GM11168 (cell line): ENCODE results near the gene XPNPEP2.

Experiments
- in situ Hi-C: fragments of 300-500 bp; cut with MboI; formaldehyde crosslinking; loops from one replicate; pipeline ENCODE4 v1.12.0; 2022; ENCODE audit warnings: low sequenced_read_pairs; ENCODE audit not compliant: unreplicated experiment

Gene XPNPEP2

GRCh38 chrX:129746557-129747470, 8.0 kb downstream of the XPNPEP2 start:
- in situ Hi-C loops, result loop anchor here (25.0 kb wide), 1 partner anchor 135 kb away; no protein-coding TSS in a partner anchor

GRCh38 chrX:129747533-129747932, 8.8 kb downstream of the XPNPEP2 start:
- in situ Hi-C loops, result loop anchor here (25.0 kb wide), 1 partner anchor 135 kb away; no protein-coding TSS in a partner anchor

- in situ Hi-C loops, result loop anchor here (25.0 kb wide), 1 partner anchor 136 kb away; no protein-coding TSS in a partner anchor
These were observed 9.5 kb downstream of the XPNPEP2 start for GRCh38 chrX:129748305-129748704.

GRCh38 chrX:129749069-129749468, 10.3 kb downstream of the XPNPEP2 start:
- in situ Hi-C loops, result loop anchor here (25.0 kb wide), 1 partner anchor 137 kb away; no protein-coding TSS in a partner anchor

- in situ Hi-C loops, result no loop called here
These were observed 12.2 kb downstream of the XPNPEP2 start for GRCh38 chrX:129750971-129751370.

- in situ Hi-C loops, result no loop called here
These were observed 15.6 kb downstream of the XPNPEP2 start for GRCh38 chrX:129754056-129755024.

GRCh38 chrX:129755779-129756650, 17.2 kb downstream of the XPNPEP2 start:
- in situ Hi-C loops, result no loop called here

- in situ Hi-C loops, result no loop called here
These were observed 20.8 kb downstream of the XPNPEP2 start for GRCh38 chrX:129759576-129760061.

GRCh38 chrX:129760155-129760554, 21.4 kb downstream of the XPNPEP2 start:
- in situ Hi-C loops, result no loop called here

GRCh38 chrX:129760981-129761380, 22.2 kb downstream of the XPNPEP2 start:
- in situ Hi-C loops, result no loop called here

GRCh38 chrX:129761596-129761995, 22.8 kb downstream of the XPNPEP2 start:
- in situ Hi-C loops, result no loop called here

GRCh38 chrX:129762448-129762847, 23.7 kb downstream of the XPNPEP2 start:
- in situ Hi-C loops, result no loop called here

- in situ Hi-C loops, result no loop called here
These were observed 24.9 kb downstream of the XPNPEP2 start for GRCh38 chrX:129763666-129764065.

GRCh38 chrX:129768186-129768585, 29.4 kb downstream of the XPNPEP2 start:
- in situ Hi-C loops, result no loop called here

GRCh38 chrX:129768586-129769466, 30.0 kb downstream of the XPNPEP2 start:
- in situ Hi-C loops, result no loop called here

GRCh38 chrX:129769467-129770154, 30.8 kb downstream of the XPNPEP2 start:
- in situ Hi-C loops, result no loop called here

GRCh38 chrX:129771266-129771995, 32.7 kb downstream of the XPNPEP2 start:
- in situ Hi-C loops, result no loop called here
